Activated gamma-delta T cell (primary cell): ENCODE data around the gene ENC1.

Source experiments
- DNase-seq: peaks from one replicate; lab custom pipeline; 2025; lab: John Stamatoyannopoulos, UW

Gene ENC1

DNA sequence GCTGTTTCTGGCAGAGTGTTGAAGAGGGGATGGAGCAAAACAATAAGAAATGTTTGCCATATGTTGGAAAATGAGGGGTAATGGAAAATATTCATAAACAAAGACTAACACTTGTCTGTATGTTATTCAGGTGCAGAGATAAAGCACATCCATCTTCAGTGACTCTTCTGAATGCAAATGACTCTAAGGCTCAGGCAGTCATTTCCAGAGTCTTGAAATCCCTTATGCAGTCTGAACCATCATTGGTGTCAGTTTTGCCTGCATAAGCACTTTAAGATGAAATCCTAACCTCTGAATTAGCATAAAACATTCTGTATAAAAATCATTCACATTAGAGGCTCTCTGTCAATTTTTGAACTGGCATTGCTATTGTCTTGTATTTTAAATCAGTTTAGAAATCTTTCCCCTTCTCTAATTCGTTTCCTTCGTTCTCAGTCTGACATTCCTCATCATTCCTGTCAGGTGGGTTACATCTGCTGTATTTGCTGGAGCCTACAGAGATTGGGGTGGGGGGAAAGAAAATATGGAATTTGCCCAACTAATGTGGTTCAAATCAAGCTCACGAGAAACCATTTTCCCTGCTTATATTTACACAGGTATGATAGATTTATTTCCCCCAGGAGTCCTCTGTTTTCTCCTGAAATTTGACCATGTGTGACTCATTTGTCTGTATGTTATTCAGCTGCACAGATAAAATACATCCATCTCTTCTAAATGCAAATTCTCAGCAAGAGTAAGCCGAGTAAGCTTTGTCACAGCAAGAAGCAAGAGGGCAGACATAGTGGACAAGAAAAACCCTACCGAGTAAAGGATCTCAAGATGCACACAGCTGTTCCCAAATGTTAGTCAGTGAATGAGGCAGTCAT, 31.6 kb downstream of the ENC1 start:
- no peak for DNase-seq

DNA sequence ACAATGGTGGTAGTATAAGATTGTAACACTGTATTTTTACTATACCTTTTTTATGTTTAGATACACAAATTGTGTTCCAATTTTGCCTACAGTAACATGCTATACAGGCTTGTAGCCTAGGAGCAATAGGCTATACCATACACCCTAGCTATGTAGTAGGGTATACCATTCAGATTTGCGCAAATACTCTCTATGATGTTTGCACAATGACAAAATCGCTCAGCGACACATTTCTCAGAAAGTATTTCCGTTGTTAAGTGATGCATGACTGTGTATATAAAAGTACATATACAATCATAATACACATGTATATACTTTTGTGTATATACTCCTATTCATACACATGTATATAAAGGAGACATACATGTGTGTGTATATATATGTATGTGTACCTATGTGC, 34.8 kb downstream of the ENC1 start:
- DNase-seq, result no peak

DNA sequence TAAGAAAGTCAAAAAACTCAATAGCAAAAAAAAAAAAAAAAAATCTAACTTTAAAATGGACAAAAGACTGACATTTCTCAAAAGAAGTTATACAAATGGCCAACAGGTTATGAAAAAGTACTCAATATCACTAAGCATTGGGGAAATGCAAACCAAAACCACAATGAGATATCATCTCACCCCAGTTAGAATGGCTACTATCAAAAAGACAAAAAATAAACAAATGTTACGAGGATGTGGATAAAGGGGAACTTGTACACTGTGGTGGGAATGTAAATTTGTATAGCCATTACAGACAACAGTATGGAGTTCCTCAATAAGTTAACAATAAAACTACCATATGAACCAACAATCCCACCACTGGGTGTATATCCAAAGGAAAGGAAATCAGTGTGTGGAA, 37.2 kb downstream of the ENC1 start:
- DNase-seq, result no peak

DNA sequence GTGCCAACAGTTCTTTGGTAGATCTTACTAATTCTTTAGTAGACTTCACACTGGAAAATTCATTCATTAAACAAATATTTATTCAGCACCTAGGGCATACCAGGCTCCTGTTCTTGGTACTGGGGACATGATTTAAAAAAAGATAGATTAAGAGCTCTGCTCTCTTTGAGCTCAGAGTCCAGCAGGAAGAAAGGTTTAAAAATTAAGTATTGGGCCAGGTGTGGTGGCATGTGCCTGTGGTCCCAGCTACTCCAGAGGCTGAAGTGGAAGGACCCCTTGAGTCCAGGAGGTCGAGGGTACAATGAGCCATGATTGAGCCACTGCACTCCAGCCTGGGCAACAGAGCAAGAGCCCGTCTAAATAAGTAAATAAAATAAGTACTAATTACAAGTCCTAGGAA, 41.4 kb downstream of the ENC1 start:
- DNase-seq, result no peak

DNA sequence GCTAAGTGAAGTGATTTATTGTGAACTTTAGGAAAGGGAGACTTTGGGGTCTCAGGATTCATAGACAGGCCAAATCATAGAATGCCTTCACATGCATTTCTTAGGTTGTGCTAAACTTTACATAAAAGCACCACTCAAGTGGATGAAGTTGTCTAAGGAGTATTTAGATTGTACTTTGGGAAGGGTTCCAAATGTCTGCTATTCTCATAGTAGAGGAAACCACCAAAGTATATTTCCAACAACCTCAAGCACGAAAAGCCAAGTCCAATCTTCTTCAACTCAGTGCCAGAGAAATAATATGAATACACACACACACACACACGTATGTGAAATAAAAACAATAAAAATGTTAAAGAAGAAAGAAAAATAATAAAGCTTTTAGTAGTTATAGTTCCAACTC, 41.8 kb downstream of the ENC1 start:
- no peak for DNase-seq

DNA sequence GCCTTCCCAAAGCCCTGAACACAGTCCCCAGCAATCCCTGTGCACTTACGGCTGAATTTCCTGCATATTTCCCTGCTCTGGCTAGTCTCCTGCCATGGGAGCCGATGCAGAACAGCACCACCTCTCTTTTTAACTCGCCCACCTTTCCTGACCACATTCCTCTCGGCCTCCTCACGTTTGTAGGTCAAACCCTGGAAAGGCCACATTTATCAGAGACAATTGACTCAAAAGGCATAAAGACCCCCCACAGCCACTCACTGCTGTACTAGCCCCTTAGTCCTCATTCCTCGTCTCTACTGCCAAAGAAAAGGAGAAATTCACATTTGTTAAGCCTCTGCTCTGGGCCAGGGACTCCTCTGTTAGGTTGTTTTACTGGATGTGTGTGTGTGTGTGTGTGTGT, 43.6 kb downstream of the ENC1 start:
- DNase-seq, result no peak

DNA sequence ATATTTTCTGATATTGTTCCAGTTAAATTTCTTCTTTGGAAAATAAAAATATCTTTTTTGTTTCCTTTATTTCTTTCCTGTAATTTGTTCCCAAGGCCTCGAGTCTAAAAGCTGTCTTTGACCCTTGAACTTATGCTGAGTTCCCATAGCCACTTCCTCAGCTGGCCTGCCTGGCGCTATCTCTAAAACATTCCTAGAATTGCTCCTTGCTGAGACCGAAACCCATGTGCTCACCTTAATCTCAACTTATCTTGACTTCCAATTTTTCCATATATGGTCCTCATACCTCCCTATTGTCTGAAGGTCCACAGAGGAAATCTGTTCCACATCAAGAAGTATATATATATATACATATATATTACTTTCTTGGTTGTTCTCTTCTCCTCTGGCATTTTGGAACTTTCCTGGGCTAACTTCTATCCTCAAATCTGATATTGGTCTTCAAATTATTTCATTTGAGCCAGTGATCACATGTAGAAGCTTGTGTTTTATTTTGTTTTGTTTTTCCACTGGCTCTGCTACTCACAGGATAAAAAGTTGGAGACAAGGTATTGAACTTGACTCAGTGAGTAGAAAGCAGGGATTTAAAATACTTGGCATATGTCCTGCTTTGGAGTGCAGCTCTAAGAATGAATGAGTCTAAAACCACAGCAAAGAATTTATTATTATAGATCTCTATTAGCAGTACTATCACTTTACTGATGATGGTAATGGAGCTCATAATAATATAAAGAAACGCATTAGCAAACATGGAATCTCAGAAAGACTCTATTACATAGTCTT, 45.2 kb downstream of the ENC1 start:
- DNase-seq, result no peak

DNA sequence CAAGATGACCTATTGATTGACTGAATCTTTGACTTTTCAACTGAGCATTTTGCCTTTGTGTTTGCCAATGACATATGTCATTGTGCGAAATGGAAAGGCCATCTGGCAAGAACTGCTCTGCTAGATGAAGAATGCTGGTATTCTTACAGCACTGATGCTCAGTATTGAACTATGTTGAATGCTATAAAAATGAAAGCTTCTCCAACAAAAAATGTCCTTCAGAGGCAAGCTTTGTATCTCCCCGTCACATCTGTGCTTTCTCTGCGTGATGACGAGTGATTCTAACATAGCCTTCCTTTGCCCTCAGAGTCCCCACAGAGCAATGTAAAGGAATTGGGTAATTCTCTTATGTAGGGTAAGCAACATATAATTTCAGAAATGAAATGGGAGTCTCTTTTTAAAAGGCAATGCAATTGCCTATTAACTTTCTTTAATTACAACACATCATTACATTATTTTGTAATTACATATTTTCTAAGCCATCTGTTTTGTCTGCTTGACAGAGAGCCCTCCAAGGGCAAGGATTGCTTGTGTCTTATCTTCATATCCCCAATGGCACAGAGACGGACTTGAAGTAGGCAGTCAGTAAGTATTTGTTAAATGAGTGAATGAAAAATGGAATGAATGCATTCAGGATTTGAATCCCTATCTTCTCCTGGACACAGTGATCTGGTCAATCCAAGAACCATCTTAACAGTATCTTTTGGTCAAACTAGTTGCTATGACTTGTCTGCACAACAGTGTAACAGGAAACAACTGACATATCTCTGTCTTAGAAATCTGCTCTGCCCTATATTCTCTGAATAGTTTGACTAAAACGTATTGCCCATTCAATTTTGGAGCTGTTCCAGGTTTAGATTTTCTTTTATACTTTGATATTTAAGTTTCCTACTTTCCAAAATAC, 46.1 kb downstream of the ENC1 start:
- no peak for DNase-seq

DNA sequence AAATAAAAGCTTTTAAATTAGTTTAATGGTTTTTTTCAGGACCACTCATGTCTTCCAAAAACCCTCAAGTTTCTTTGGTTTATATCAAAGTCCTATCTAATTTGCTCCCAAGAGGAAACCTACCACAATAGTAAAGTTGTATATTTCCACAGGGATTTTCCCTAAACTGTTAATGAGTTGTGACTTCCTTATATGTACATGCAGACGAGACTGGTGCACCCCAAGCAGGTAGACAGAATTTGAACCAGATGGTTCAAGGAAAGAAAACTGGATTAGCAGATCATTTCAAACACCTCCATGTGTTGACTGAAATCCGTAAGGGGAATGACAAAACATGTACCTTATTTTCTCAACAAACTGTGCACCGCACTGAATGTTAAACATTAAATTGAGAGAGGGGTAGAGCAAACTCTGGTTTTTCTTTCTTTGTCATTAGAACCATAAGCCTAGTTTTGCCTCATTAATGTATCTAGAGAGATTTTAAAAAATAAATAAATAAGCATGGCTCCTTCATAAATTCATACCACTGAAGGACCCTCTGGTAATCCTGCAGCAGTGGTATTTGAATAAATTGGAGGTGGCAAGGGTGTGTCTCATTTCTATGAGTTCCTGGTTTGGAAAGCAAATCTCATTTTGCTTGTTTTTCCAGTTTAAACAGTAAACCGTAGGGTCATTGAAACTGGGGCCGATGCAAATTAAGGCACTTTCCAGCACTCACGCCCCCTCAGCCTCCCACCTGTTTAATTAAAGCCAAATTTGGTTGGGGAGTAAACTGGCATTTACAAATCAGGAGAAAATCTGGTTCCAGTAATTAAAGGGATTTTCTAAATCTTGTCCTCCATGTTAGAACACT, 51.1 kb downstream of the ENC1 start:
- DNase-seq, result no peak

DNA sequence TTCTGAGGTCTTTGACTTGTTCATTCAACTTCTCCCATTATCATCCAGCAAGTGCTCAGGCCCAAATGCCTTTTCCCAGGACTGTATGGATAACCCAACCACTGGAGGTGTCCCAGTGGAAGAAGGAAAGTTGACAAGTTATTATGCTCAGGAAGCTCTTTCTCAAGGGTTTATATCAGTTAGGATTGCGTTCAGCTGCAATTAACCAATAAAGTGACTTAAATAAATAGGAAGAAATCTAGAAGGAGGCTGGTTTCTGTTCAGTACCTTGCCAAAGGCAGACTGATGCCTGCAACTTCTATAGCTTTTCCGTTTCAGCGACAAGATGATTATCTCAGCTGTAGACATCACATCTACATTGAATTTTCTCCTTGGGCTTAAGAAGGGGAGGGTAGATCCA, 52.1 kb downstream of the ENC1 start:
- DNase-seq, result no peak

DNA sequence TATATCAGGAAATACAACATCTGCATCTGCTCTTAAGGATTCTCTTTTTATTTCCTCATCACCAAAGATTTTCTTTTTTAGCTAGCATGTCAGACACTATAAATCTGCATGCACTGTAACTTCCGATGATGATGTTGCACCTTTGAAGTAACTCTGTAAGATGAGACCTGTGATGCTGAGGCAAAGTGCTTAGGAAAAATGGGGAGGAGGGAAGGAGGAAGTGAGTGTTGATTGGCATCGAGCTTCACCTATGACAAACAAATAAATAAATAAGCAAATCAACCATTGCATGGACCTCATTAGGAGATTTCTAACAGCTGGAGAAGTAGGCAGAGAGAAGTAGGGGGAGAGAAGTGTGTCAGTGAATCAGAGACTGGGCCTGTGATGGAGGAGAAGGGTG, 52.6 kb downstream of the ENC1 start:
- no peak for DNase-seq

DNA sequence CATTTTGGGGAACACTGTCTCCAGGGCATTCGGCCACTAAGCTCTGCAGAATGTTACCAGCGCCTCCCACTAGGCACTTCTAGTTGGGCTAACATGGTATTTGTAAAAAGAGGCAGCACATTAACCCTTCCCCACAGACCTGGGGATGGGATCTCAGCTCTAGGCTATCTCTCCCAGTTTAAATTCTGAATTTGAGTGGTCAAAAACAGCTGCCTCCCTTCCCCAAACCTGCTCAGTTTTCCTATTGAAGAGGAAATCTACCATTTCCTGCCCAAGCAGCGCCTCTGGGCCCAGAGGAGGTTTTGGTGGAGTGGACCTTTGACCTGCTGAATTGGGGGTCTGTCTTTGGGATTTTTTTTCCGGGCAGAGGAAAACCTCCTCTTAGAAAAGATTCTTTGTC, 53.2 kb downstream of the ENC1 start:
- DNase-seq, result no peak

DNA sequence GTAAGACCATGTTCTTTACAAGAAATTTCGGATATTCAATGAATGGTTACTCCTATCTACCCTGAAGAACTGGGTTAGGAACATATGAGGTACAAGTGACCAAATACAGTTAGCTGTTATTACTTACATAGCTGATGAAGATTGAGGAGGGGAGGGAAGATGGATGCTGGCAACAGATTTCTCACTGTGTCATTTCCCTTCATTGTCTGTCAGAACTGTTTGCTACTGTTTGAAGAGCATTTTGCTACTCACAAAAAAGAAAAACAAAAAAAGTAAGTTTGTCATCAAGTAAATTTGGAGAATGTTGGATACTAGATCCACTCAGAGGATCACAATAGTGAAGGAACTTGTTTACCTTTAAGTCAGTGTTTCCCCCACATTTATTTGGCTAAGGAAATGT, 53.7 kb downstream of the ENC1 start:
- DNase-seq, result no peak

DNA sequence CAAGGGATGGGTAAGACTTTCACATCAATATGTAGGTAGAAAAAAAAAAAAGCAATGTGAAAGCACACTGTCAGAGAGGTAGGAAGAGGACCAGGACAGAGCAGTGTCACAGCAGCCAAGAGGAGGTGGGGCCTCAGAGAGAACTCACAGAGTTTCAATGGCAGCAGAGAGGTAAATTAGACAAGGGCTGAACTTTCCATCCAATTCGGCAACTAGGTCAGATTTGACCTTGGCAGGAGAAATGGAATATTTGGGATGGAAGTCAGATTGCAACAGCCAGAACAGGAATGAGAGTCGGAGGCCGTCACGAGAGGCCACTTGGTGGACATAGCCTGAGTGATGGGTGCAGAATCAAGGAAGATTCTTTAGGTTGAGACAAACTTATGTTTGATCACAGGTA, 57.7 kb downstream of the ENC1 start:
- DNase-seq, result no peak

DNA sequence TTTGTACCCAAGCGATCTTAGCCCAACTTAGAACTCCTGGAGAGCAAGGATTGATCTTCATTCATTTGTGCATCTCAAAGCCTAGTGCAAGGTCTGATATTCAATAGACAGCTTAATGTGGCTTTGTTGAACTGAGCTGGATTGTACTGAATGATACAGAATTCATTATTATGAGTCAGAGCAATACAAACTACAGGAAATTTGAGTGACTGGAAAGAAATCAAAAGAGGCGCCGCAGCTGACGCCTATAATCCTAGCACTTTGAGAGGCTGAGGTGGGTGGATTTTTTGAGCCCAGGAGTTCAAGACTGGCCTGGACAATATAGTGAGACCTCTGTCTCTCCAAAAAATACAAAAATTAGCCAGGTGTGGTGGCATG, 58.6 kb downstream of the ENC1 start:
- no peak for DNase-seq

DNA sequence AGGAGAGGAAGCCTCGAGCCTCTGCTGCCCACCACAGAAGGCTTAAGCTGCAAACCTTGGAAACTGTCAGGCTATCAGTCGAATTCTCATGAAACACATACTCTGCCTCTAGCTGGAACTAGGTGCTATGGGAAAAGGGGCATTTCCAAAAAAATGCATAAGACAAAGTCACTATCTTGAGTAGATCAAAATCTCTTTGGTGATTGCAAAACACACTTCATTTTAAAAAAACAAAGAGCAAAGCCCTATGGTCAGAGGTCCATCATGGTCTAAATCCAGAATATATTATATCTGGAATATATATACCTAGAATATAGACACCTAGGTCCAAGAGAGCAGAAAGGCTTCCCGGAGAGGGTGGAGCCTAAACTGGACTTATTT, 59.8 kb downstream of the ENC1 start:
- DNase-seq, result no peak

DNA sequence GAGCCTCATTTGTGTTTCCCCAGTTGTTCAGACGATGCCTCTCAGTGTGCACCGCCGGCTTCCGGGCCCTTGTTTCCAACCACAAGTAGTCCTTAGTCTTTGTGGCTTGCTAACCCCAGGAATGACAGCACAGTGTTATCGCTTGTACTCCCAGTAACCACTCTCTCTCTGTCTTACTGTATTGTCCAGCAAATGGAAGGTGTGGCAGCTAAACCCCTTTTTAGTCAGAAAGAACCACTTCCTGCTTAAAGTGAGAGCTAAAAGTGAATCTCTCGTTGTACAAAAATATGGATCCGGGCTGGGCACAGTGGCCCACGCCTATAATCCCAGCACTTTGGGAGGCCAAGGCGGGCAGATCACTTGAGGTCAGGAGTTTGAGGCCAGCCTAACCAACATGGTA, 61.3 kb downstream of the ENC1 start:
- peak; percentile 12 for DNase-seq

DNA sequence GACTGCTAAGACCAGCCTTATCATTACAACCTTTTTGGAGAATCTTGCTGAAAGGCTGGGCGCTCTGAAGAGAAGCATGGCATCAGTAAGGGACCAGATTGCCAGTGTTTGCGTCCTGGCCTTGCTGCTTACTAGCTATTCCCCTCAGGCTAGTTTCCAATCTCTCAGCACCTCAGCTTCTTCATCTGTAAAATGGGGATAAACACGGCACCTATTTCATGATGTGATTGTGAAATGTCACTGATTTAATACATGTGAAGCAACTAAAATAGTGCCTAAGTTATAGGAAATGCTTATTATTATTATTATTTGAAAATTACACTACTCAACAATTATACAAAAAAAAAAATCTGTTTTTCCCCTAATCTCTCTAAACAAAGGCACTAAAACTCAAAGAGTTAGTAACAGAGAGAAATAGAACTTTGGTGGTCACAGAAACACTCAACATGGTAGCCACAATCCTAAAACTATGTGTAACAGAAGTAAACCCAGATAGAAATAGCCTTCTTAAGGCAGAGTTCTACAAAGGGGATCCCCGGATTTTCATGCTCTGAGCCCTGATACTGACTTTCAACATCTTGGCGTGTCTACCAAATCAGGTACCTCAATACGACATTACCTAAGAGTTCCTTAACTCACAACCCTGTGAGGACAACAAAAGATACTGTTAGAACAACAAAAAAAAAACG, 62.0 kb downstream of the ENC1 start:
- DNase-seq, result no peak
